Stimulated activated CD4-positive, alpha-beta T cell treated with anti-CD3 and anti-CD28 coated beads, Interleukin-4, amount 100 ng/mL, for 1 hour (primary cell): Measurements from ENCODE around the gene IKBKG.
"Not testable (repeated sequence)": the region's sequence is repeated elsewhere in the genome, so short reads cannot be mapped to it uniquely, and the experiment has no call there.

ENCODE experiments used
- DNase-seq: peaks from one replicate; pipeline ENCODE4 v3.0.0-alpha.2; 2020

IKBKG gene

GRCh38 chrX:154560326-154560725 lies 12.9 kb downstream of the IKBKG start:
- DNase-seq: not testable (repeated sequence)

GRCh38 chrX:154562295-154562694 lies 14.9 kb downstream of the IKBKG start:
- not testable (repeated sequence) for DNase-seq

- DNase-seq: not testable (repeated sequence)
Observed at GRCh38 chrX:154570361-154570760, 22.9 kb downstream of the IKBKG start.

GRCh38 chrX:154573061-154573460 lies 25.6 kb downstream of the IKBKG start:
- DNase-seq: not testable (repeated sequence)

- DNase-seq: not testable (repeated sequence)
Observed at GRCh38 chrX:154575076-154575475, 27.7 kb downstream of the IKBKG start.

- DNase-seq: not testable (repeated sequence)
Observed at GRCh38 chrX:154582994-154583393, 35.6 kb downstream of the IKBKG start.

- not testable (repeated sequence) for DNase-seq
Observed at GRCh38 chrX:154584585-154585183, 37.3 kb downstream of the IKBKG start, which contains the start of gene CTAG1A. Gene CTAG1A (plus strand): TSS chrX:154585133. CDS start chrX:154585207, 74 bp downstream.

- DNase-seq: not testable (repeated sequence)
Observed at GRCh38 chrX:154590415-154590814, 43.0 kb downstream of the IKBKG start.

- DNase-seq: no peak
Observed at GRCh38 chrX:154592505-154592904, 45.1 kb downstream of the IKBKG start.

- DNase-seq: no peak
Observed at GRCh38 chrX:154593201-154593600, 45.8 kb downstream of the IKBKG start.

- DNase-seq: no peak
Observed at GRCh38 chrX:154594491-154594890, 47.1 kb downstream of the IKBKG start.

- DNase-seq: no peak
Observed at GRCh38 chrX:154595559-154596249, 48.3 kb downstream of the IKBKG start.

GRCh38 chrX:154596290-154596929 lies 49.0 kb downstream of the IKBKG start:
- no peak for DNase-seq

- DNase-seq: no peak
Observed at GRCh38 chrX:154597221-154597620, 49.8 kb downstream of the IKBKG start.

GRCh38 chrX:154598656-154599055 lies 51.2 kb downstream of the IKBKG start:
- no peak for DNase-seq

GRCh38 chrX:154599531-154599930 lies 52.1 kb downstream of the IKBKG start:
- no peak for DNase-seq

GRCh38 chrX:154600759-154601374 lies 53.4 kb downstream of the IKBKG start:
- no peak for DNase-seq

- DNase-seq: no peak
Observed at GRCh38 chrX:154602226-154602625, 54.8 kb downstream of the IKBKG start.

GRCh38 chrX:154602766-154603437 lies 55.5 kb downstream of the IKBKG start:
- DNase-seq: no peak

- no peak for DNase-seq
Observed at GRCh38 chrX:154603438-154604430, 56.3 kb downstream of the IKBKG start.

GRCh38 chrX:154605566-154605965 lies 58.1 kb downstream of the IKBKG start:
- no peak for DNase-seq

- no peak for DNase-seq
Observed at GRCh38 chrX:154607370-154607769, 60.0 kb downstream of the IKBKG start.
